Esophagus muscularis mucosa (tissue), 4 donors: ENCODE data around the gene ZBTB16. TPM values are rescaled to one million over a fixed set of nuclear protein-coding genes. Genes with fewer than 3 reads are reported as not detected.
A peak's percentile ranks its signal among the peaks of the same experiment; 100 is the strongest.

ENCODE experiments used
- DNase-seq: peaks from one replicate; pipeline ENCODE4 v3.0.0-alpha.2; 2017; ENCODE audit errors: extremely low spot score
- H3K27ac ChIP-seq, 4 donors: fragments of 200-600 bp; sonication (generic); replicated peaks in 1 of 4; 1 replicate in 3 of 4; 2 replicates in 1 of 4; pipeline ENCODE4 v1.5.1; 2016 to 2019; ENCODE audit warnings: mild to moderate bottlenecking in 1 of 4
- H3K27me3 ChIP-seq, 4 donors: fragments of 200-600 bp; sonication (generic); one replicate each; pipeline versions ENCODE4 v1.5.1 to v1.6.0; 2016 to 2019
- H3K36me3 ChIP-seq, 4 donors: fragments of 200-600 bp; sonication (generic); one replicate each; pipeline ENCODE4 v1.5.1; 2016 to 2019
- H3K4me1 ChIP-seq, 4 donors: fragments of 200-600 bp; sonication (generic); one replicate each; pipeline ENCODE4 v1.5.1; 2016 to 2019
- H3K4me3 ChIP-seq, 4 donors: fragments of 200-600 bp; sonication (generic); 1 replicate in 2 of 4; 2 replicates in 2 of 4; pipeline ENCODE4 v1.5.1; 2016 to 2019; ENCODE audit warnings: mild to moderate bottlenecking in 4 of 4, moderate library complexity in 1 of 4
- H3K9me3 ChIP-seq, 4 donors: fragments of 200-600 bp; sonication (generic); 1 replicate in 3 of 4; 2 replicates in 1 of 4; pipeline ENCODE4 v1.5.1; 2016 to 2019
- CTCF ChIP-seq, 3 experiments: fragments of 200-600 bp in 2 of 3; fragments of 450-650 bp in 1 of 3; sonication (generic) in 2 of 3; IDR thresholded peaks; one replicate each; pipeline ENCODE4 v1.5.1; 2017 to 2019; ENCODE audit warnings: antibody characterized with exemption in 3 of 3, mild to moderate bottlenecking in 2 of 3, moderate library complexity in 1 of 3
- EP300 ChIP-seq: sonication (generic); formaldehyde crosslinking; IDR thresholded peaks from one replicate; pipeline ENCODE4 v1.6.1; 2017; ENCODE audit warnings: antibody characterized with exemption
- POLR2A ChIP-seq: fragments of 450-650 bp; IDR thresholded peaks from one replicate; pipeline ENCODE4 v1.6.1; 2017; ENCODE audit warnings: antibody characterized with exemption, moderate library complexity, mild to moderate bottlenecking, low read depth
- POLR2AphosphoS5 ChIP-seq, 2 donors: sonication (generic); formaldehyde crosslinking; IDR thresholded peaks; one replicate each; pipeline ENCODE4 v1.6.1; 2017; ENCODE audit warnings: antibody characterized with exemption in 2 of 2
- WGBS: methylation state at CpG from one replicate; pipeline ENCODE4 v1.1.5; 2018; 5-methylcytosine and 5-hydroxymethylcytosine counted together
- intact Hi-C: fragments of 100-400 bp; cut with DNase I; formaldehyde crosslinking; loops from one replicate; pipeline ENCODE4 v1.15.1; 2023
- total RNA-seq, 4 donors: library from RNA; depleted of rRNA; stranded (reverse); fragments of >200 nt; gene quantifications; one replicate each; pipeline versions ENCODE4 v1.1.0 to v1.2.1, GENCODE V29; 2016

The ZBTB16 gene
- total RNA-seq, 4 donors from 2014 or later = 175 to 319 (median 222) TPM

GRCh38 chr11:114063149-114063828 lies 3.8 kb downstream of the ZBTB16 start:
- peak; percentile 20 to 52 for TF ChIP-seq POLR2AphosphoS5 (IDR thresholded peaks at IDR 0.05)
- TF ChIP-seq EP300 = no peak
- H3K27me3 ChIP-seq = no peaks in the 10 kb centered on the region
- peaks cover 54 to 77% (median 69%) of the 10 kb centered on the region in 4 donors for H3K36me3 ChIP-seq
- H3K9me3 ChIP-seq = no peaks in the 10 kb centered on the region
- intact Hi-C loops = no loop called here
- no peak for DNase-seq
- 90% methylated on average over 18 of the region's 26 CpGs for WGBS
- H3K27ac ChIP-seq = peak overlapping the region; percentile 96 to 100 (median 99)
- peak overlapping the region; percentile 96 to 99 (median 99) for H3K4me3 ChIP-seq
- peaks cover 72 to 76% (median 73%) of the 10 kb centered on the region in 4 donors for H3K4me1 ChIP-seq

GRCh38 chr11:114063829-114064201 lies 4.3 kb downstream of the ZBTB16 start:
- Histone ChIP-seq H3K36me3 (peaks cover 59 to 82% (median 74%) of the 10 kb centered on the region in 4 donors), H3K9me3 (no peaks in the 10 kb centered on the region), H3K4me1 (peaks cover 72 to 76% (median 73%) of the 10 kb centered on the region in 4 donors), H3K27ac (peak overlapping the region; percentile 10 to 100 (median 97)), H3K4me3 (peak overlapping the region; percentile 96 to 99 (median 99)), H3K27me3 (no peaks in the 10 kb centered on the region)
- no peak for TF ChIP-seq EP300
- TF ChIP-seq CTCF (IDR thresholded peaks at IDR 0.05) = no peak
- no peak for TF ChIP-seq POLR2AphosphoS5 (IDR thresholded peaks at IDR 0.05)
- no peak for TF ChIP-seq POLR2A
- WGBS = 87% methylated on average over 8 of the region's 8 CpGs
- DNase-seq = no peak
- intact Hi-C loops = no loop called here

- Histone ChIP-seq H3K27ac (peak overlapping the region; percentile 40 to 100 (median 73)), H3K9me3 (no peaks in the 10 kb centered on the region), H3K4me1 (peaks cover 74 to 77% (median 75%) of the 10 kb centered on the region in 4 donors), H3K4me3 (peak overlapping the region; percentile 96 to 99 (median 99)), H3K36me3 (peaks cover 63 to 86% (median 78%) of the 10 kb centered on the region in 4 donors), H3K27me3 (no peaks in the 10 kb centered on the region)
- DNase-seq = no peak
- intact Hi-C loops = no loop called here
- TF ChIP-seq POLR2AphosphoS5 (IDR thresholded peaks at IDR 0.05) (peak; percentile 58 to 78), EP300 (no peak), CTCF (IDR thresholded peaks at IDR 0.05) (no peak)
- WGBS = 93% methylated on average over 8 of the region's 14 CpGs
Observed at GRCh38 chr11:114064216-114064615, 4.7 kb downstream of the ZBTB16 start.

GRCh38 chr11:114065094-114065493 lies 5.6 kb downstream of the ZBTB16 start:
- peak overlapping the region; percentile 96 to 99 (median 99) for H3K4me3 ChIP-seq
- DNase-seq = no peak
- intact Hi-C loops = no loop called here
- H3K4me1 ChIP-seq = peaks cover 74 to 85% (median 81%) of the 10 kb centered on the region in 4 donors
- H3K36me3 ChIP-seq = peaks cover 65 to 90% (median 84%) of the 10 kb centered on the region in 4 donors
- H3K27me3 ChIP-seq = no peaks in the 10 kb centered on the region
- H3K9me3 ChIP-seq = no peaks in the 10 kb centered on the region
- 63% methylated on average over 4 of the region's 4 CpGs for WGBS
- H3K27ac ChIP-seq = peak overlapping the region; percentile 40 to 100 (median 73)
- no peak for TF ChIP-seq EP300
- peak in 1 of 2 donors; percentile 39 for TF ChIP-seq POLR2AphosphoS5 (IDR thresholded peaks at IDR 0.05)

- peak overlapping the region in 1 of 4 donors; percentile 100 for H3K27ac ChIP-seq
- no peaks in the 10 kb centered on the region for H3K9me3 ChIP-seq
- H3K4me3 ChIP-seq = peak overlapping the region; percentile 96 to 99 (median 99)
- TF ChIP-seq CTCF (IDR thresholded peaks at IDR 0.05) = no peak
- no peak for TF ChIP-seq EP300
- peak in 1 of 2 donors; percentile 40 for TF ChIP-seq POLR2AphosphoS5 (IDR thresholded peaks at IDR 0.05)
- no peak for TF ChIP-seq POLR2A
- intact Hi-C loops = no loop called here
- peaks cover 70 to 95% (median 85%) of the 10 kb centered on the region in 4 donors for H3K36me3 ChIP-seq
- no peaks in the 10 kb centered on the region for H3K27me3 ChIP-seq
- H3K4me1 ChIP-seq = peaks cover 84 to 95% (median 91%) of the 10 kb centered on the region in 4 donors
- no peak for DNase-seq
- 87% methylated on average over 14 of the region's 14 CpGs for WGBS
Observed at GRCh38 chr11:114066046-114066648, 6.6 kb downstream of the ZBTB16 start.
